HG03457 (cell line): ENCODE results near the gene SUGCT.

Experiments used
- ATAC-seq: cut with Tn5 transposase; IDR thresholded peaks from one replicate; pipeline ENCODE4 v1.9.1; 2021; ENCODE audit warnings: moderate number of reproducible peaks; ENCODE audit not compliant: unreplicated experiment

SUGCT gene

DNA sequence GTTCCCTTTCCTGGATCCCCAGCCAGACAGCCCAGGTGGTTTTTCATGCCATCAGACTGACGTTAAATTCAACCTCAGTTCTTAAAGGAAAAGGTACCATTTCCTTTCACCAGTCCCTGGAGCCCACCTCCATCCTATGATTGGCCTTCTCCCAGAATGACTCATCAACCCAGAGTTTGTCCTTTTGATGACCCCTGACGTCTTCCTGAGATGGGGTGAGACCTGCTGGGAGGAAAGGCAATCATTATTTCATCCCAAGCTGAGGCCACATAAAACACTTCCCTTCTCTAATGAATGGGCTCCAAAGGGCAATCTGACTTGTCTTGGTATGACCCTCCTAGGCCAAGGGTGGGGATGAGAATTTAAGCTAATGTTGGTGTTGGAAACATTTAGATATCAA, 750.7 kb downstream of the SUGCT start:
- ATAC-seq = no peak

DNA sequence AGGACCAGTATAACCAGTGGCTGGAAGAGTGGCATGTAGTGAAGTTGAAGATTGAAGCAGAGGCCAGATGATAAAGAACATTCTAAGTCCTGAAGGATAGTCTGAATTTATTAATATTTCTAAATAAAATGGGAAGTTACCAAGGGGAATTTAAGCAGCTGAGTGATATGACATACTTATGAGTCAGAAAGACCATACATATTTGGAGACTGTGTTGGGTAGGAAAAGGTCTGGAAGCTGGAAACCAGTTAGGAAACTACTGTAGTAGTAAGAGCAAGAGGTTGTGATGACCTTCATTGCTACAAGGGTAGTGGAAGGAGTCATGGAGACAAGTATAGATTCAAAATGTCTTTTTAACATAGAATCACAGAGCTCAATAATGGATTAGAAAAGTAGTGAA, 752.3 kb downstream of the SUGCT start:
- ATAC-seq = no peak

DNA sequence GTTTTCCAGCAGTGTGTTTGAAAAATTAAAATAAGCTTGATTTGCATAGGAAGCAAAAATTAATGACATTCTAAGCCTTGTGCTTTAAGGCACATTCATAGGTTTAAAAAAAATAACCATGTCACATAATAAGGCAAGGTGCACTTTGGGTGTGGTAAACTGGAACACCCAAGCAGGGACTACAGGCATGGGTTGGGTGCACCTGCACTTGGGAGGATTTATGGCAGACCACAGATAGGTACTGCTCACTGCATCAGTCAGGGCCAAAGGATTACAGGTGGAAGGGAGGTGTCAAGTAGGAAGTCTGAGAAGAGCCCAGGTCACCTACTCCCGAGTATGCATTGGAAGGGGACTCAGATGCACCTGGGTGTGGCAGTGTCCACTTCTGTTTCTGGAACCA, 753.7 kb downstream of the SUGCT start:
- ATAC-seq = no peak

DNA sequence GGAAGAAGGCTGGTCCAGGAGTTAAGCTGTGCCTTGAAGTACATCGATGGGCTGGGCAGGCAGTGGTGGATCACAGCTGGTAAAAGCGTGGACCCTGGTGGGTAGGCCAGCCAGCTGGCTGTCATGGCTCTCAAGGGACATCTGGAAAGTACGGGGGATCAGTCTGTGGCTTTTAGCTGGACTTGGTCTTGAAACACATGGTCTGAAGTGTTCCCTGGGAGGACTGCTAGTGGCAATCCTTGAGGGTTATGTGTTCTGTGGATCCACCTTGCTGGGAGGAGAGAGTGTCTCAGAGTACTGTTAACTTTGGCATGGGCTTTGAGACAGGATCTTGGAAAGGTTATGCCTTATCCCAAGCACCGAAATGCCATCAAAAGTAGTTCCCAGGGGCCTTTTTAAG, 754.3 kb downstream of the SUGCT start:
- no peak for ATAC-seq

DNA sequence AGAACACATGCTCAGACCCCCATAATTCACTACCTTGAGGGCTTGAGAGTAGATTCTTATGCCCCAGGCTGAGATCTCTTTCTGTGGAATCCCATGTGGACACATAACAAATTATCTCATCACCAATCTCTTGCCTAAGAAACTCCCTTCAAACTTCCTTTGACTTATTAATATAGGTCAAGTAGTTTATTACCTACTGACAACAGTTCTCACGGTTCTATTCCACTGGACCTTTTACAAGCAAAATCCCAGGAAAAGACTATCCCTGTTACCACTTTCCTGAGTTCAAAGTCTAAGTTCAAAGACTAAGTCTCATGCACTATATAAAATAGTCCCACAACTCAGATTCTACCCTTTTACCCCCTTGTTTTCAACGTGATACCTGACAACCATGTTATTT, 754.7 kb downstream of the SUGCT start:
- ATAC-seq = no peak

DNA sequence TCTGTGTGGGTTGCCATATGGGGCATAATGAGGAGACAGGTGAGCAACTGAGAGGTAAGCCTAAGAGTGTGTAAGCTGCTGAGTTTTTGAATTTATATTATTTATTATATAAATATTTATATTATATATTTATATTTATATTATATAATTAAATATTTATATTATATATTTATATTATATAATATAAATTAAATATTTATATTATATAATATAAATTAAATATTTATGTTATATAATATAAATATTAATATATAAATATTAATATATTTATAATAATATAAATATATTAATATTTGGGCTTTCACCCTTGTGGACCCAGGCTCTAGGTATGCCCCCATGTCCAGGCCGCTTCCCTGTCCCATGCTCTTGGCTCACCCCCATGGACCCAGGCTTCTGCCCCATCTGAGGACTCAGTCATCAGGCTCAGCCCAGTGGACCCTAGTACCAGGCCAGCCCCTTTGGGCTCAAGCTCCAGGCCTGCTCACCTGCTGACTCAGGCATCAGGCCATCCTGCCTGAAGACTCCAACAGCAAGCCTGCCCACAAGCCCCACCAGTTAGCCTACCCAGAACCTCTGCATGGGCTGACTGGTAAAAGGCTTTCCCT, 755.4 kb downstream of the SUGCT start:
- ATAC-seq = no peak

DNA sequence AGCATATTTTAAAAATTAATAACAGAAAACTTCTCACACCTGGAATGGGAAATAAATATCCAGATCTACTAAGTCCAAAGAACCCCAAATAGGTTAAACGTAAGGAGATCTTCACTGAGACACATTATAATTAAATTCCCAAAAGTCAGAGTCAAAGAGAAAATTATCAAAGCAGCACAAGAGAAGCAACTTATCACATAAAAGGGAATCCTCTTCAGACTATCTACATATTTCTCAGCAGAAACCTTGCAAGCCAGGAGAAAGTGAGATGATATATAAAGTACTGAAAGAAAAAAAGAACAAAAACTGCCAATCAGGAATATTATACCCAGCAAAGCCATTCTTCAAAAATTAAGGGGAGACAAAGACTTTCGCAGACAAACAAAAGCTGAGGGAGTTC, 756.4 kb downstream of the SUGCT start:
- no peak for ATAC-seq

DNA sequence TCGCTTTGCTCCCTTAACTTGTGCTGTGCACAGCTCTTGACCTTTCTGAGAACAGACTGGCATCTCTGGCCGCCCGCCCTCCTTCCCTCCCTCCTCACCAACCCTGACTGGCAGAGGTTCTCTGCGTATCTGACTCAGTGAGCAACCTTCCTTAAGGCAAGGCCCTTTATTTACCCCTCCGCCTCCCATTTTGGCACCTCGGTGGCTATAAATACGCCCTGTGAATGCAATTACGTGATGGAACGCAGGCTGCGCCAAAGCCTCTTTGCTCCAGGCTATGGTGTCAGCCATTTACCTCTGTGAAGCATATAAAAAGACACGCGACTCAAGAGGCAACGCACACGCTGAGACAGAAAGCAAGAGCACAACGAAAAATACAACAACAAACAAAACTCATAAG, 764.3 kb downstream of the SUGCT start:
- ATAC-seq = no peak

DNA sequence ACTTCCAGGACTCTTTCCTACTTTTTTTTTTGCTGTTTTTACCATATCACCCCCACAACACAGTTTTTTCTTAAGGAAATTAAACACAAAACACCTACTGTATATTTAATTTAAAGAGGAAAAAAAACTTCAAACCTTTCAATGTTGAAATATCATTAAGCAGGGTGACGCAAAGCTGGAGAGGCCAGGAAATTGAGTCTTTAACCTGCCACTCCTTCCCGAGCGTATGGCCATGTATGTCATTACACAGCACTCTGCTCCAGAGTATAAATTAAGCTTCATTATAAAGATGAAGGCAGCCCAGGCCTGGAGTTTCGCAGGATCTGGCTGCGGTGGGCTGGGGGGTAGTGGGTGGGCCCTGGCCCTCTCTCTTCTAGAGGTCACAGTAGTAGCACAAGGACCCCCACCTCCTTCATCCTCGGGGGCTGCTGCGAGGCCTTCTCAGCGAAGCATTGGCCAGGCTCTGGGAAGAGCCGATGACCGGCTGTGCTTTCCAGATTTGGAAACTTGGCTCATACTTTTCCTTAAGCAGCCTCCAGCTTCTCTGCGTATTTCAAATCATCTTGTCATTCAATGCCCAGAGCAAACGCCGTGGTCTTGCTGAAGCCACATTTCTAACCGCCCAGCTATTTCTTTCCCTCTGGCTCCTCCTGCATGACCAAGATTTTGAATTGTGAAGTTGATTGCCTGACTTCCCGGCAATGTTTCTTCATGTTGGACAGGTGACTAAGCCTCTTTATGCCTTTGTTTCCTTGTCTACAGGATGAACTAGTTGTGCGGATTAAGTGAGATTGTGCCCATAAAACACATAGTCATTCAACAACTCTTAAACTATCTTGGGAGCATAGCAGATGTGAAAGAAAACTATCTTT, 765.1 kb downstream of the SUGCT start:
- no peak for ATAC-seq

DNA sequence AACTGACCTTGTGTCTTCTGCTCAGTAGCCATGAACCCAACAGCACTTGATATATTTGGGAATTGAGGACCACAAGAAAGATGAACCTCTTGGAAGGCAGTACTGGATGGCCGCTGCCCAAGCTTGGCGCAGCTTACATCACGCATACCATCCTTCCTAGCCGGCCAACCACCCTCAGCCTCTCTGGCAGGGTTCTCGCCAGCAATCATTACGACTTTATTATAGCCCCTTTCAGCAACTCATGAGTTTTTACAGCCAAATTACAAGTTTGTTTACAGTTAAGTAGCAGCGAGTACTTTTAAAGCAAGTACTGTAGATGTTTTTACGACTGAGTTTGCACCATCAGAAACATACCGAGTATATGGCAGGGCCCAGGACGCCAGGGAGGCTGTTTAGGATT, 769.1 kb downstream of the SUGCT start:
- no peak for ATAC-seq

DNA sequence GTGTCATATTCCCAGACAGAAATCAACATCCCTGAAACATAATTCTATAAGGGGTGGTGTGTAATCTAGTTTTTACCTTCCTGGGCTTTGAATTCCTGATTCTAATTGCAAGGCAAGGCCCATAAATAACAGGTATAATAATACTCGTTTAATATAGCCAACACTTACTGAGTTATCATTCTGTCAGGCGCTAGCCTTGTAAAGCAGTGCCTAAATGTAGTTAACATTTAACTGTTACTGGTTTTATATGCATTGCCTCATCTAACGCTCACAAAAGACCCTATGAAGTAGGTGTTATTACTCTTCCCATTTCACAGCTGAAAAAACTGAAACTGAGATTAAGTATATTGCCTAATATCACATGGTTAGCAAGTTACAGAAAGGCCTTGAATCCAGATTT, 772.5 kb downstream of the SUGCT start:
- no peak for ATAC-seq

DNA sequence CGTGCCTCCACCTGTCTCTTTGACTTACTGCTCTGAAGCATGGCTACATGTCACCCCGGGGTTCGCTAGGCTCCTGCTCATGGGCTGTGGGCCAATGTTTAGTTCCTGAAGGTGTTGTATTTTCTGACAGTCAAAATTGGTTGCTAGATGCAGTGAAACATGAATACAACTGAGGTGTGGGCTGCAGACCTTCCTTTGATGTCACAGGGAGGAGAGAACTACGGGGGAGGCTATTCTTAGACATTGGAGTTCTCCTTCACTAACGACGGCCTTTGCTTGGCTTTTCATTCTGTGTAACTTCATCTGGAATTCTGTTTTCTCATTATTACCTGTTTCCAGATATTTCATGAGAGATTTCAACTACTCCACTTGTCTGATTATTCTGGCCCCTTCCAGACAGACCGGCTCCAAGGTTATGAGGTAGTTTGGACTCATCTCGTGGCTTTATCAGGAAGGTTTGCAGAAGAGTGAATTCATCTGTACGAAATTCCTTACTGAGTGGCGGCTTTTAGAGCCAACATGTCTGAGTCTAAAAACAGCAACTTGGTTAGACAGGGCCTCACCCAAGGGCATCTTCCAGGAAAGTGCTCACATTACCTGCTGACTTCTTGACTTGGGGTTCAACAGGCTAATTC, 774.7 kb downstream of the SUGCT start:
- no peak for ATAC-seq
